Measurements from ENCODE around the gene TMEM132D.
"Not testable (repeated sequence)": the region's sequence is repeated elsewhere in the genome, so short reads cannot be mapped to it uniquely, and the experiment has no call there.

Gene TMEM132D

DNA sequence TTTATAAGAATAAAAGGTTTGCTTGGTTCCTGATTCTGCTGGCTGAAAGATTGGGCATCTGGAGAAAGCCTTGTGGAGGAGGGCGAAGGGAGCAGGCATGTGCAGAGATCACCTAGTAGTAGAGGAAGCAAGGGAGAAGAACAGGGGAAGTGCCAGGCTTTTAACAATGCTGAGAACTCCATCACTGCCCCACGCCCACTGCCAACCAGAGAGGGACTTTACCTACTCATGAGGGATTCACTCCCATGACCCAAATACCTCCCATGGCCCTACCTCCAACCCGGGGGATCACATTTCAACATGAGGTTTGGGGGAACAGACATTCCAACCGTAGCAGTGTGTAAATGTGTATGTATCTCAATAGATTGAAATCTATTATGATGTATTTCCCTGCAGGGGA is 690.3 kb downstream of the TMEM132D start:
- DNase-seq, result no peak

DNA sequence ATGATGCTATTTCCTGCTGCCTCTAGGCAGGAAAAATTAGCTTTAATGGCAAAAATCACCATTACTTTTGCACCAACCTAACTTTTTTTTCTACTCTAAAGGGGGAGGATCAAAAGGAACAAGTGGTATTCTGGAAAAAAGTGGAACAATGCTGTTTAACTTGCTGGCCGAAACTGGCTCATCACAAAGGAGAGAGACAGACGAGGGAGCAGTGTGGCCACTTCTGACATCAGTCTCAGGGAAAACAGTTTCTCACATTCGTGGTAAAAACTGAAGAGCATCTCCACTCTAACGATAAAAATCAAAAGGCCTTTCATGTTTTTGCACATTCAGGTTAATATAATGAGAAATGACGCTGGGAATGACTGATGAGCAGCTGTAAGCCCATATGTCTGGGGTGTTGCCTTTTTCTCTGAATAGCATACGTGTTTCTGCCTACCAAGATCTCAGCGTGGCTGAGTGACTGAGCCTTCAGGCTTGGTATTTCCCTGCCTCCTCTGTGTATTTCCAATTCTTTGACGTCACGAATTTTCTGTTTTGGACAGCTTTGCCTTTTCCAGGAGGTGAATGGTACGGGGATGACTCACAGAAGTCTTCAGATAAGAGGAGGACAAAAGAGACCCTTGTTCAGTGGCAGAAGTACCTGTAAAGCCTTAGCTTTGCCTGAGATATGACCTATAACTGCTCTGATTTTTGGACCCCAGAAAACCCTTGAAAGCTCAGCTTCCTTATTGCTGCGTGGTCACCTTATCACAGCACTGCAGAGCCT is 691.8 kb downstream of the TMEM132D start:
- DNase-seq, result no peak

DNA sequence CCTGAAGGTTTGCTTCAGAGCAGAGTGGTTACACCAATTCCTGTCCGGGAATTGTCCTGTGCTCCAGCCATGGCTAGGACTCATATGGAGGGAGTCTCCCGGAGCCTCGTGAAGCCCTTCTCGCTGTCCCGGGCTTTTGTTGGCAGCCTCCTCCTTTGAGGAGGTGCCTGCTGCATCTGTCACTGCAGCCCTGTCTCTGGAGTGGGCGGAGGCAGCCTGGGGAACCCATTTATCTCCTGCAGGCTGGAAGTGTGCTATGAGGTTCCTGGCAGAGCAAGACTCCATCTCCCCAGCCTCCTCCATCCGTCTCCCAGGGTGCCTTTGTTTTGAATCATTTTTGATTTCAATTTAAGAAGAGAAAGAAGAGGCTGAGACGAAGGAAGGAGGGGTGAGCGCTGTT is 695.3 kb downstream of the TMEM132D start:
- no peak for DNase-seq

DNA sequence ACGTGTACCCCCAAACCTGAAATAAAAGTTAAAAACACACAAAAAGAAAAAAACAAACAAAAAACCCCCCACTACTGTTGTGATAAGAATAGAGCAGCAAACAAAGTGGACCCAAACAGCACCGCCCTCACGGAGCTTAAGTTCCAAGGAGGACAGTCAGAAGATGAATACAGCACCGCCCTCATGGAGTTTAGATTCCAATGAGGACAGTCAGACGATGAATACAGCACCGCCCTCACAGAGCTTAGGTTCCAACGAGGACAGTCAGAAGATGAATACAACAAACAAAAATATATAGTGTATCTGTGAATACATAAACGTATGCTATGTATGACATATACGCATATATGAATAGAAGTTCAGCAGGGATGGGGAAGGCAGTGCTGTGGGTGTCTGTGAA is 696.7 kb downstream of the TMEM132D start:
- DNase-seq, result no peak

DNA sequence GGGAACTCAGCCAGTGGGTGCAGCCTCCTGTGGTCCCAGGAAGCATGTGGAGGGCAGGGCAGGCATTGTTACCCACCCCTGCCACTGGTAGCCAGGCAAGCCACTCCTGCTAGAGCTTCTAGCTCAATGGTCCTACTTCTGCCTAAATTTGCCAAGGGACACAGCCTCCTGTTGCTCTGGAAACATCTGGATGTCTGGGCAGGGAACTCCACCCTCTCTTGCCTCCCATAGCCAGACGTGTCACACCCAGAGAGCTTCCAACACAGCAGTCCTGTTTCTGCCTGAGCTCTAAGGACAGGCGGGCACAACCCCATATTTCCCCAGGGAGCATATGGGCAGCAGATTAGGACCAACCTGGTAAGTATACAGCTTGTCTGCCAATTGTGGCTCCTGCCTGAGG is 700.4 kb downstream of the TMEM132D start:
- DNase-seq, result no peak

DNA sequence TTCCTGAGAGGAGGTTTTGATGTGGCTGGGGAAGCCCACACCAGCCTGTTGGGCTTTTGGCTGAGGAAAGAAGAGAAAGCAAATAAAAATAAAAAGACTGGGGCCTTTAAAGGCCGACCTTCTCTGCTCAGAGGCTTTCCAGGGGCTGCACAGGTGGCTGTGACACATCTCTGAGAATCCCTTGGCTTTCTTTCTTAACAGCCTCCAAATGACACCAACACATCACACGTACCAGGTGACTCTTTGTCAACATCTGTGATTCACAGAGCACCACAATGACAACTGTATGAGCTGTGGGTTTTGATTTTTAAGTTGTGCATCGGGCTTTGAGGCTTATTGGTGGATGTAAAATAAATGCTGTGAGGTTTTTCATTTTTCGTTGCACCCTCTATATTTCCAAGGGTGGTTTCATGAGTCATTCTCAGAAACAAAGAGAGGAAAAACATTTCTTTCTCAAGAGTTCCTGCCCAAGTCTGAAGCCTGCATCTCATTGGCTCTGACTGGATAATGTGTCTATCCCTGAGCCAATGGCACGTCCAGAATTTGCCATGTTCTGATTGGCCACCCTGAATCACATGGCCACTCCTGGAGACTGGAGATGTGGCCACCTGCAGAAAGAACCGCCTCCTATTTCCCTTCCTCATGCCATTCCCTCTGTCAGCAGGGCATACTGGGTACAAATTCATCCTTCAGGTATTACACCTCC is 701.6 kb downstream of the TMEM132D start:
- no peak for DNase-seq

DNA sequence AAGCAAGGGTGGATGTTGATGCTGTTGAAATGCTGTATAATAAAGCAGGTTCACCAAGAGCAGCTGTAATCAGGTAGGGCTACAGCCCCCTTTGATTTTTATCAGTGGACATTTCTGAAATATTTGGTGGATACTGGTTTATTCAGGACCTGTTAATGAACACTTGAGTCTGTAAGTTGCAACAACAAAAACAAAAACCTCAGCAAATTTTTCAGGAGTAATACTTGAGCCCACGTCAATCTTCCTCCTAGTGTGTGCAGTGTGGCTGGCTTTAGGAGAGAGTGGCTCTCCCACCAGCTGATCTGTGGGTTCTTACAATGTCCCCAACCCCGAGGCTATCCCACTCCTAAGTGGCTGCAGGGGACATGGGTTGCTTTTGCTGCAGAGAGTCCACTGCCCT is 702.8 kb downstream of the TMEM132D start:
- no peak for DNase-seq

DNA sequence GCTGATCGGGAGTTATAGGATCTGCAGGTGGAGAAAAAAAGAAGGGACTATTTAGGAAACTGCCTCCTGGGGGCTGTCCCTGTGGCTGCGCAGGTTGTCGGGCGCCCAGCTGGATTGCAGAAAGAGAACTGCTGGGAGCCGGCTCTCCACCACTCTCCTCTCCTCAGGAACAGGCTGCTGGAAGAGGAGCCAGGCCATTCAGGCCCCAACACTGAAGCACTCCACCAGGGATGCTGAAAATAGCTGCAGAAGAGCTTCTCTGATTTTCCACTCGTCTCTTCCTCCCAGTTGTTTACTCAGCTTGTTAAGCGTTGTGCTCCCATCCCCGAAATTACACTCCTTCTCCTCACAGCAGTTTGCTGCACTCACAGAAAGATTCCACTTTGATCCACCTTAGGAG is 703.2 kb downstream of the TMEM132D start:
- no peak for DNase-seq

DNA sequence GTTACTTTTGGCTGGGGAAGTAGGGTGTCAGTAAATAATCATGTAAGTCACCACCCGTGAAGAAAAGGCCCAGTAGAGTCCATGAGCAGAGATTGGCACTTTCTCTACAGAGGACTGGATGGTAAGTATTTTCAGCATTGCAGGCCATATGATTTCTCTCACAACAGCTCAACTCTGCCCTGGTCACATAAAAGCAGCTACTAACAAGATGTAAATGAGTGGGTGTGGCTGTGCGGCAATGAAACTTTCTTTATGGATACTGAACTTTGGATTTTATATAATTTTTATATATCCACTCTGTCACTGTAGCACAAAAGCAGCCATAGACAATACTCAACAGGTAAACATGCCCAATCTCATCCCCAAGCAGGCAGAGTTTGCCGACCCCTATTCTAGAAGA is 706.9 kb downstream of the TMEM132D start:
- no peak for DNase-seq

DNA sequence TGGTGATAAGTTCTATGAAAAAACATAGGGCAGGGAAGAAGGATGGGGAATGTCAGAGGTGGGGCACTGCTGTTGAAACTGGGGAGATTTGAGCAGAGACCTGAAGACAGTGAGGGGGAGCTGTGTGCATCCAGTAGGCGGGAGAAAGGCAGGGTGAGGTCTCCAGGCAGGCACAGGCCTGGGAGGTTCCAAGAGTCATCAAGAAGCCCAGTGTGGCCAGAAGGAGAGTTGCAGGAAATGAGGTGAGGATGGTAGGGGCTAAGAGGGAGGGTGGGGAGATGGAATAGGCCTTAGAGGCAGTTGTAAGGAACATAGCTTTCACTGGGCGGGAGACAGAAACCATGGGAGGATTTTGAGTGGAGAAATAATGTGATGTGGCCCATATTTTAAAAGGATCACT is 708.7 kb downstream of the TMEM132D start:
- no peak for DNase-seq

DNA sequence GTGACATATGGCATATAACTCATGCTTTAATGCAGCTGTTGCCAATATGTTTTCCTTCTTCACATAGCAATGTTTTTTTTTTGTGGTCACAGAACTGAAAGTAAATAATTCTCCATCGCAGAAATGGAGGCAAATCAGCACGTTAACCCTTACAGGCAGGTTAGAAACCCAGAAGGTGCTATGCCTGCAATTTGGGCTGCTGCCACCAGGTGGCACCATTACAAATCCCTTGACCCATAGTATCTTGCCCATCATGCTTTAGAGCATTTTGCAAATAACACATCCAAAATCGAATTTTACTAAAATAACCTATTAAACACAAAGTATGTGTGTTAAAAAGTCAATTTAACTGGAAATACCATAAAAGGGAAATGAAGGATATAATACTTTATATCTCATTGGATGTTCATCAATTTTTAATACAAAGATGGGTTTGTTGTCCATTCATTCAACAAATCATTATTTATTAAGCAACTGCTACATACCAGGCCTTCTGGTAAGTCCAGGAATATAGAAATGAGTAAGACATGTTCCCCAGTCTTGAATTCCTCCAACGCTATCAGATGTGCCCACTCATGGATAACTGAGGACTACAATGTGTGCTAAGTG is 710.5 kb downstream of the TMEM132D start:
- DNase-seq, result no peak

DNA sequence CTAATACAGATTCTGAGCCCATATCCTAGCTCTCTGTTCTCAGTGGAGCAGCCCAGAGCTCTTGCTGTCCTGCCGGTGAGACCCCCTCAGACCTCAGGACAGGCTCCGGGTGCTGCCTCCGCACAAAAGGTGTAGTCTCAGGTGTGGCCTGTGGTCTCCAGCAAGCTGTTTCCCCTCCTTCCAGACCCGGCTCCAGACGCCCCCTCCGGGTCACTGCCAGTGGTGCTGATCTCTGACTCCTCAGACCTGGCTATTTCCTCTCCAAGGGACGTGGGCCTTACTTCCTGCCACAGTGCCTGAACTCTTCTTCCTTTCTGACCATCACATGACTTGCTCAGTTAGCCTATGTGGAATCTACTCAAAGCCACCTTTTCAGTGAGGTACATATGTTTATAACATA is 713.0 kb downstream of the TMEM132D start:
- no peak for DNase-seq

DNA sequence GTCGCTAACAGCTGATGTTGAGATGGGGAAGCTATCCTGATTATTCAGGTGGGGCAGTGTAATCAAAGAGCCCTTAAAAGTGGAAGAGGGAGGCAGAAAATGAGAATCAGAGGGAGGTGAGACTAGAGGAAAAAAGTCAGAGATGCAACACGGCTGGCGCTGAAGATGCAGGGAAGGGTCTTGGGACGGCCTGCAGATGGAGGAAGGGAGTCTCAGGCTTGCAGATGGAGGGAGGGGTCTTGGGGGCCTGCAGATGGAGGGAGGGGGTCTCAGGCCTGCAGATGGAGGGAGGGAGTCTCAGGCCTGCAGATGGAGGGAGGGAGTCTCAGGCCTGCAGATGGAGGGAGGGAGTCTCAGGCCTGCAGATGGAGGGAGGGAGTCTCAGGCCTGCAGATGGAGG is 713.9 kb downstream of the TMEM132D start:
- DNase-seq, result not testable (repeated sequence)

DNA sequence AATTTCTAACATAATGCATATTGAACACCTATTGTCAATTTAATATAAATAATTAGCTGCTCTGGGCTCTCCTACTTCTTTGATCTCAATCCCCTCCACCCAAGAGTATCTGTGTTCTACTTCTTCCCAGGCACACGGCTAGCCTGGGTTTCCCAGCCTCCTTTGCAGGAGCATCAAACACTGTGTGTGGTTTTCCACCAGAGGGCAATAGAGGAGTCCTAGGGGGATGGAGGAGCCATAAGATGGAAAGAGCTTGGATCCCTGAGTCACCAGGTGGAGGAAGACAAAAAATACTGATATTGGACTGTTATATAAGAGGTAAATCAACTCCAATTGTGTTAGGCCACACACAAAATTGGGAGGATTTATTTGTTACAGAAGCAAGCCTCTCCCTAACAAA is 716.9 kb downstream of the TMEM132D start:
- DNase-seq, result no peak

DNA sequence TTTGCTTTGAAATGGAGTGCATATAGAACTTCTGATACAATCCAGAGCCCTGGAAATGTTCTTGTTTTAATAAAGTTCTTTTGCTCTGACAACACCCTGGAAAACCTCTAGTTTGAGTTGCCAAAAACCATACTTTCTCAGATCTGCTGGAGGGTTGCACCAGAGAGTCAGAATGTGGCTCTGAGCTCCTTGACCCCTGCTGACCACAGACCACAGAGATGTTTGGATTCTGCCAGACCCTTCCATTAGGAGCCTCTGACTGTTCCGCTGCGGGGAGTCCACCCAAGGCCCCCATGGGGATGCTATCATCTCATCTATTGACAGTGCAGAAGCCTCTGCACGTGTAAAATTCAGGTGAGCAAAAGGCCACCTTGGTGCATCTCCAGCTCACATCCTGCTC is 718.0 kb downstream of the TMEM132D start:
- no peak for DNase-seq

DNA sequence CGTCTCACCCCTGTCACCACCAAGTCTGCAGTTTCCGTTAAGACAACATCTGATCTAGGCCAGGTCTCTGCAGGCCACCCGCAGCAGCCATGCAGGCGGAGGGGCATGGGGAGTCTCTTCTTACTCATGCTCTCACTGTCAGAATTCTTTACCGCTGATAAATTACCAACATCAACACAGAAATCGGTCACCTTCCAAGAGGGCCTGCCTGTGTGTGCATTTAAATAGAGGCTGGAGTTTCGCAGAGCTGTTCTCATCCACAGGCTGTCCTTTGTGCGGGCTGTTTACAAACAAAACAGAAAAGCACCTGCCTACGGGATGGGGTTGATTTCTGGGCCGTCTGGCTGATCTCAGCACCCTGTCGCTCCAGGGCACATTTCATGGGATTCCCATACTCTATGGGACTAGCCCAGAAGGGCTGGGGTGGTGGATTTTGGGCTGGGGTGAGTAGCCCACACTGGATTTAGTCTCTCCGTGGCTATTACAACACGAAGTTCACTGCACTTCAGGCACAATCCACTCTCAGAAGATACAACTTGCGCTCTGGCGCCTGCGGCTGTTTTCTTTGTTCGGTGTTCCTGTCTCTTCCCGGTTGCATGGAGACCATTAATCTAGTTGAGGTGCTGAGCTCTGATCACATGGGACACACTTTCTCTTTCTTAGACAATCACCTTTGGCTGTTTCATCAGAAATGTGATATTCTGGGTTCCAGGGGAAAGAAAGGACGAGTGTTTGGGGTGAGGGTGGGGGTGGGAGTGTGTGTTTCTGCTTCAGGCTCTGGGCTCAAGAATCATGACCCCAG is 719.5 kb downstream of the TMEM132D start:
- no peak for DNase-seq

DNA sequence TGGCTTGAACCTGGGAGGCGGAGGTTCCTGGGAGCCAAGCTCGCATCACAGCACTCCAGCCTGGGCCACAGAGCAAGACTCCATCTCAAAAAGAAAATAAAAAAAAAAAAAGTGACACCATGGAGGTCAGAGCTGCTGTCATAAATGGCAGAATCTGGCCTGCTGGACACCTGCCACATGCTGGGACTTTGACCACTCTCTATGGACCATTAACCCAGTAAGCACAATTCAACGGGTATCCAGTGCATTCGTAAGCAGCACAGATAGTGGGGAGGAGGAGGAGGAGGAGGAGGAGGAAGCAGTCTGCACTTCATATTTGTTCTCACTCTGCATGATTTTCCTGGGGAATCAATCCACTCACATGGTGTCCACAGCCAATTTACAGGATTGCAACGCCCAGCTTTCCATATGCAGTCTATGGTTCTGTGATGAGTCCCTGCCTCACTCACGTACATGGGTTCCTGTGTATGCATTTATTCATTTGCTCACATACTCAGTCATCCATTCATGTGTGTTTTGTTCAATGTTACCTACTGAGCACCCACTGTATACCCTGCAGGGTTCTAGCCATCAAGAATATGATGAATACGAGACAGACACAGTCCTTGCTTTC is 723.8 kb downstream of the TMEM132D start:
- no peak for DNase-seq

DNA sequence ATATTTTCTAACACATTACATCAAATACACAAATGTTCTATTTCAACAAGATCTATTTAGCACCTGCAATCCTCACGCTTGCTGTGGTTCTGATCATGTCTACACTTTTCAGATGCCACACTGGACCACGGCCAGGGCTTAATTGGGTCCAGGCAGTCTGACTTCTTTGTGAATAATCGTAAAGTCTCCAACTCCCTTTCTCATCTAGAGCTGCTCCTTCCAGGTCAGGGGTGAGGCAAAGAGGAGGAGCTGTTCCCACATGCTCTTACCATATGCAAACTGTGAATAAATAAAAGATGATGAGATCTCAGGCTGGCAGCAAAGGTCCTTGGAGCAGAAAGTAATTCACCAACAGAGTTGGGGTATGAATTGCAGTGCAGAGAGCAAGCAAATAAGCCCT is 733.9 kb downstream of the TMEM132D start:
- DNase-seq, result no peak

DNA sequence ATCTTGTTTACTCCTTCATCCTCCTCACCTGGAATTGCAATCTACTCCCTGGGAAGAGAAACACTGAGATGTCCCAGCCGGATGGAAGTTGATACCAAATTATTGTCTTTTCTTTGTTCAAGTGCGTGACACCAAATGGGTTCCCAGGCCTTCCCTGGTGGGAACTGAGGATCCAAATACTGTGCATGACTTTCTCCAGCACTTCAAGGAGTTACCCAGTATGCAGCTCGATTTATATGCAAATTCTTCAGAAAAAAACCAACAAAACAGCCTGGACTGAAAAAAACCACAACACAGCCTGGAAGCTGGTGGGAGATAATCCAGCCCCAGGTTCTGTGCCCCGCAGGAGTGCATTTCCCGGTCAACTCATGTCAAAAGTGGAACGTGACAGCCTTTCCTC is 740.0 kb downstream of the TMEM132D start:
- no peak for DNase-seq

DNA sequence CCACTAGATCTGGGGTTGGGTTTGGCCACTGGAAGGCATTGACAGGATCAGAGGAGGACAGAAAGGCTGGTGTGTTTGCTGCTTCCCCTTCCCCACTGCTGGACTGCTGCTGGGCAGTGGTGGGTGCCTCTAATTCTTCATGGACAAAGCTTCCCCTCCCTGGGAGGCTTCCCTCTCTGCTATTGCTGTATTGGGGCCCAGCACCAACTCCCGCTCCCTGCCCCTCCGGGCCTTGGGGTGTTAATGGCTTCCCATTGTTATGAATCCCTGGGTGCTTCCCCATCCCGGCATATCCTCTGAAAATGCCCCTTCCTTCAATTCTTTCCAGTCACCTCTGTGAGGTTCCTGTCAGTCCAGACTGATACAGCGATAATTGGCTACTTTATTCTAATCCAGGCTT is 740.4 kb downstream of the TMEM132D start:
- DNase-seq, result no peak

DNA sequence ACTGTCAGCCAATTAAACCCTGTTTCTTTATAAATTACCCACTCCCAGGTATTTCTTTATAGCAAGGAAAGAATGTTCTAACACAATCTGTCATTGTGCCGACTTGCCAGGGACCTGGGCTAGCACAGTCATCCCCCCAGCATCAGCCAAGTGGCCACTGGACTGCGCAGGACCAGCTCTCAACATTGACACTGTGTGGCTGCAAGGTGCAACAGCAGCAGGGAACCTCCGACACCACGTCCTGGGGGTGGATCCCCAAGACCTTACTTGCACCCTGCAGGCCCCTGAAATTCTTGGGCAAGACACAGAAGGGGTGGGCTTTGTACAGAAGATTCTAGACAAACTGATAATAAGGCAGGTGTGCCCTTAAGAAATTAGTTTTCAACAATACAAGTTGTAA is 741.0 kb downstream of the TMEM132D start:
- DNase-seq, result no peak

DNA sequence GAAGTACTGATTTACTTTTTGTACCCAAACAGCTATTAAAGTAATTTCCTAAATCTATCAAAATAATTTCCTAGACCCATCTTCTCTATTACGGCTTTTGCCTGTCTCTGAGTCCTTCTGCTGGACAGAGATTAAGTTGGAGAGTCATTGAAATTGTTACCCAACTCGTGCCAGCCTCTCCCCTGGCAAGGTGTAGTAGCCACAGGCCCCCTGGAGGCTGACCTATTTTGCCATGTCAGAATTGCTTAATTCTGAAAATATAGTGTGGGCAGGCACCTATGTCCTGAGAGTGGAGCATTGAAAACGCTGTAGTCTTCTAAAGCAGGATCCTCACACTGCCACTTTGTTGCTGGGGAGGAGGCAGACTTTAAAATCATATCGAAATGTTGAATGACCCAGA is 742.3 kb downstream of the TMEM132D start:
- DNase-seq, result no peak

DNA sequence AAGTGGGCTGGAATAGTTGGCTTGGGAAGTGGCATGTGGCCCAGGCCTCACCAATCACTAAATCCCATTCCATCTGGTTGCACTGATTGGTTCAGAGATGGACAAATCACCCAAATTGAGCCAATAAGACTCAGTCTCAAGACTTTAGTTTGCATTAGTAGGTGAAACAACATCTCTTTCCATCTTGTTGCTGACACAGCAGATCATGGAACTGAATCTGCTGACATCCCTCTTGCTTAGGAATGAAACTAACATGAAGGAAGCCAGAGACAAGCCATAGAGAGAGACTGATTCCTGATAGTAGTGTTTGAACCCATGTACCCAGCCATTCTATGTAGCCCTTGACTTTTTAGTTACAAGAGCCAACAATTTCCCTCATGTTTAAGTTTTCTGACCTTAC is 743.5 kb downstream of the TMEM132D start:
- DNase-seq, result no peak

All from cerebellar nuclear complex (tissue), 1 donor.